ENCODE results near the gene SLC5A10.

Gene SLC5A10

GRCh38 chr17:18976201-18976600 lies 24.2 kb downstream of the SLC5A10 start:
- Histone ChIP-seq H3K4me3 (ENCODE audit: low read length) (no peak overlapping the region), H3K36me3 (ENCODE audit: insufficient read depth, low read length) (peaks cover 70% of the 10 kb centered on the region), H3K9me3 (ENCODE audit: insufficient read depth, low read depth, low read length) (no peaks in the 10 kb centered on the region), H3K9ac (ENCODE audit: low read depth, low read length) (no peak overlapping the region), H3K27me3 (ENCODE audit: insufficient read depth, low read length) (no peaks in the 10 kb centered on the region), H3K27ac (ENCODE audit: low read depth, low read length) (no peak overlapping the region), H3K4me1 (ENCODE audit: insufficient read depth, low read length) (no peaks in the 10 kb centered on the region)
- 88% methylated on average over 4 of the region's 4 CpGs for WGBS

DNA sequence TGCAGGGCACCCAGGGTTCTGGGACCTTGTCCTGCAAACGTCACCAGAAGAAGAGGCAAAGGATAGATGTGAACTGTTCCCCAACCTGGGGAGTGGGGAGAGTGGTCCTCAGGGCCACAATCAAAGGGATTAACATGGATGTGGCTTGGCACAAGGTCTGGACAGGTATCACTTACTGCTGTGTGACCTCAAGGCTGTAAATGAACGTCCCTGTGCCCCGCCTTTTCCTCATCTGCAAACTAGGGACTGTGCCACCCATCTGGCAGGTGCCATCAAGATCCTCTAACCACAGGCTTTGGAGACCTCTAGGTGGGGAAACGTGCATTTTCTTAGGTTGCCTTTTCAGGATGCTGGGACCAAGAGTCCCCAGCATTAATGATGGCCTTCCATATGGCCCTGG lies 25.1 kb downstream of the SLC5A10 start:
- Histone ChIP-seq H3K9me3 (ENCODE audit: insufficient read depth, low read depth, low read length) (no peaks in the 10 kb centered on the region), H3K4me1 (ENCODE audit: insufficient read depth, low read length) (peaks cover 3% of the 10 kb centered on the region; the same call in 1 of the 2 replicates), H3K4me3 (ENCODE audit: low read length) (no peak overlapping the region), H3K27ac (ENCODE audit: low read depth, low read length) (no peak overlapping the region), H3K36me3 (ENCODE audit: insufficient read depth, low read length) (peaks cover 62% of the 10 kb centered on the region), H3K27me3 (ENCODE audit: insufficient read depth, low read length) (no peaks in the 10 kb centered on the region), H3K9ac (ENCODE audit: low read depth, low read length) (no peak overlapping the region)
- 95% methylated on average over 4 of the region's 4 CpGs for WGBS

- WGBS: 97% methylated on average over 19 of the region's 19 CpGs
These were observed 25.7 kb downstream of the SLC5A10 start for GRCh38 chr17:18977646-18978045.

DNA sequence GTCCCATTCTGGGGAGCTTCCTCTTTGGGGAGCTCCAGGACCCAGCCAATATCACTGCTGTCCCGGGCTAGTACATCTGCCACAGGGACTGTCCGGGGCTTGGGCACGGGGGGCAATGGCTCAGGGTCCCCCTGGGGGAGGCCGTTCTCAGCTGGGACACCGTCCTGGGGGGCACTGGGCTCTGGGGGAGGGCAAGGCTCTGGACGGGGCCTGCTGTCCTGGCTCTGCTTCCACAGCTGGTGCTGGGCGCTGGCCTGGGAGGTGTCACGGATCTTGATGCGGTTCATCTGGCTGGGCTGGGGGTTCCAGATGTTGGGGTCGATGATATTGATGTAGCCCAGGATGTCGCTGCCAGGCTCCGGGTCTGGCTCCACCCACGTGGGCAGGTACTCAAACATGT lies 26.1 kb downstream of the SLC5A10 start:
- Histone ChIP-seq H3K9ac (ENCODE audit: low read depth, low read length) (no peak overlapping the region), H3K27ac (ENCODE audit: low read depth, low read length) (no peak overlapping the region), H3K4me1 (ENCODE audit: insufficient read depth, low read length) (peaks cover 3% of the 10 kb centered on the region; the same call in 1 of the 2 replicates), H3K27me3 (ENCODE audit: insufficient read depth, low read length) (no peaks in the 10 kb centered on the region), H3K36me3 (ENCODE audit: insufficient read depth, low read length) (peaks cover 55% of the 10 kb centered on the region), H3K9me3 (ENCODE audit: insufficient read depth, low read depth, low read length) (no peaks in the 10 kb centered on the region), H3K4me3 (ENCODE audit: low read length) (no peak overlapping the region)
- 93% methylated on average over 13 of the region's 13 CpGs for WGBS

More at GRCh38 chr17:18977646-18978045, 25.7 kb downstream of the SLC5A10 start:
- Histone ChIP-seq H3K9me3 (ENCODE audit: insufficient read depth, low read depth, low read length) (no peaks in the 10 kb centered on the region), H3K4me3 (ENCODE audit: low read length) (no peak overlapping the region), H3K36me3 (ENCODE audit: insufficient read depth, low read length) (peaks cover 59% of the 10 kb centered on the region), H3K9ac (ENCODE audit: low read depth, low read length) (no peak overlapping the region), H3K27me3 (ENCODE audit: insufficient read depth, low read length) (no peaks in the 10 kb centered on the region), H3K27ac (ENCODE audit: low read depth, low read length) (no peak overlapping the region), H3K4me1 (ENCODE audit: insufficient read depth, low read length) (peaks cover 3% of the 10 kb centered on the region; the same call in 1 of the 2 replicates)

DNA sequence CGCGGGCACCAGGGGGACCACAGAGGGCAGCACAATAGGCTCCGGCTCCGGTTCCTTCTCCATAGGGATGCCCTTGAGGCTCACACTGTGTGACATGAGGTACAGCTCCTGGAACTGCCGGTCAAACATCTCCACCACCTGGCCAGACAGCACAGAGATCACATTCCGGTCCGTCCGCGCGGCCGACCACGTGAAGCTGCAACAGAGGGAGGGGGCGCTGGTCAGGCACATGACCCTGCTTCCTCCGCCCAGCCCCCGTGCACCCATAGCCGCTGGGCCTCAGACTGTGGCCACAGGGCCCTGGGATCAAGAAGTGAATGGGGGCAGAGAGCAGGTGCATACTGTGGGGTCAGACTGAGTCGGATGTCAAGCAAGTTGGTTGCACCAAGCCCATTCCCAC lies 26.7 kb downstream of the SLC5A10 start:
- no peaks in the 10 kb centered on the region for H3K27me3 ChIP-seq (ENCODE audit: insufficient read depth, low read length)
- H3K27ac ChIP-seq (ENCODE audit: low read depth, low read length): no peak overlapping the region
- H3K9ac ChIP-seq (ENCODE audit: low read depth, low read length): no peak overlapping the region
- H3K9me3 ChIP-seq (ENCODE audit: insufficient read depth, low read depth, low read length): no peaks in the 10 kb centered on the region
- no peak overlapping the region for H3K4me3 ChIP-seq (ENCODE audit: low read length)
- peaks cover 53% of the 10 kb centered on the region for H3K36me3 ChIP-seq (ENCODE audit: insufficient read depth, low read length)
- WGBS: 96% methylated on average over 17 of the region's 17 CpGs
- H3K4me1 ChIP-seq (ENCODE audit: insufficient read depth, low read length): peaks cover 3% of the 10 kb centered on the region; the same call in 1 of the 2 replicates

GRCh38 chr17:18980682-18981334 lies 28.8 kb downstream of the SLC5A10 start:
- H3K9me3 ChIP-seq (ENCODE audit: insufficient read depth, low read depth, low read length): no peaks in the 10 kb centered on the region
- H3K4me3 ChIP-seq (ENCODE audit: low read length): no peak overlapping the region
- H3K27me3 ChIP-seq (ENCODE audit: insufficient read depth, low read length): no peaks in the 10 kb centered on the region
- H3K4me1 ChIP-seq (ENCODE audit: insufficient read depth, low read length): peaks cover 3% of the 10 kb centered on the region; the same call in 1 of the 2 replicates
- 83% methylated on average over 13 of the region's 13 CpGs for WGBS
- H3K36me3 ChIP-seq (ENCODE audit: insufficient read depth, low read length): peaks cover 60% of the 10 kb centered on the region
- no peak overlapping the region for H3K9ac ChIP-seq (ENCODE audit: low read depth, low read length)
- H3K27ac ChIP-seq (ENCODE audit: low read depth, low read length): no peak overlapping the region

DNA sequence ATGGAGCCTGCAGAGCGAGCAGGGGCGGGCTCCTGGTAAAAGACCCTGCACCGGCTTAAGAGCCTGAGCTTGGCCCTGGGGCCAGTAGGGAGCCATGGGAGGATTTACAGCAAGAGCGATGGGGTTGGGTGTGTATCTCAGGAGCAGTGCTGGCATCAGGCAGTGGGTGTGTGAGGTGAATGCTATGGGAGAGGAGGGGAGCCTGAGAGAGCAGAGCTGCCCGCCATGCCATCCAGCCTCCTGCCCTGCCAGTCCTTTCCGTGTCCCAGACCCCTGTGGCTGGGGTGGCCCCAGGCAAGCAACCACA lies 29.3 kb downstream of the SLC5A10 start:
- Histone ChIP-seq H3K36me3 (ENCODE audit: insufficient read depth, low read length) (peaks cover 62% of the 10 kb centered on the region), H3K27me3 (ENCODE audit: insufficient read depth, low read length) (no peaks in the 10 kb centered on the region), H3K4me3 (ENCODE audit: low read length) (no peak overlapping the region), H3K27ac (ENCODE audit: low read depth, low read length) (0 out of 2 replicates have a peak overlapping the region, but pooled peaks have one; percentile 3), H3K4me1 (ENCODE audit: insufficient read depth, low read length) (peaks cover 3% of the 10 kb centered on the region; the same call in 1 of the 2 replicates), H3K9ac (ENCODE audit: low read depth, low read length) (no peak overlapping the region), H3K9me3 (ENCODE audit: insufficient read depth, low read depth, low read length) (no peaks in the 10 kb centered on the region)
- 77% methylated on average over 6 of the region's 6 CpGs for WGBS

DNA sequence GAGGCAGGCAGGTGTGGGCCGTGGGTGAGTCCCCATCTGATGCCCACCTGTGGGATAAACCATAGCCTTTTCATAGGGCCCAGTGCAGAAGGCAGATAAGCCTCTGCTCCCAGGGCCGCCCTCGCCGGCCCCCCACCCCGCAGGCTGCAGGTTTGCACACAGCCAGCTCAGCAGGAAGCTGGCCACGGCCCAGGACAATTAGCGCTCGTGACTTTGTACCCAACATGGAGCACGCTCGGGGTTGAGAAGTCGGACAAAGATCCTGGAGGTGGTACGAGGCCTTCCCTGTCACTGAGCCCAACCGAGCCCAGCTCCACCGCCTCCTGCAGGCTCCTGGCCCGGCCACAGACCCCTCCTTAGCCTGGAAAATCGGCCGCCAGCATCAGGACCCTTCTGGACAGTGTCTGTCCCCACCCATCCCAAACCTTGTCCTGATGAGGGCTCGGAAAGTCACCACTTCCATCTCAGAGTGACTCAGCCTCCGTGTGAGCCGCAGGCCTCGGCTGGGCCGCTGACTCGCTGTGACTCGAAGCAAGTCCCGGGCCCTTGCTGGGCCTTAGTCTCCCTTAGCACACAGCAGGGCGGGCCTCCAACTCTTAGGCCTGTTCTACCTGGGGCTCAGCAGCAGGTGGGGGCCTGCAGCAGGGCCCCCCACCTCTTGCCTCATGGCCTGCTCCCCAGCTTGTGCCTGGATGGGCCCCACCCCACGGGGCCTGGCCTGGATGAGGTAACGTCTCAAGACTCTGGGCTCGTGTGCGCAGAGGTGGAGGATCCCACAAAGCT lies 29.9 kb downstream of the SLC5A10 start:
- Histone ChIP-seq H3K4me1 (ENCODE audit: insufficient read depth, low read length) (peaks cover 3% of the 10 kb centered on the region; the same call in 1 of the 2 replicates), H3K9ac (ENCODE audit: low read depth, low read length) (0 out of 2 replicates have a peak overlapping the region, but pooled peaks have one; percentile 43), H3K36me3 (ENCODE audit: insufficient read depth, low read length) (peaks cover 62% of the 10 kb centered on the region), H3K27ac (ENCODE audit: low read depth, low read length) (0 out of 2 replicates have a peak overlapping the region, but pooled peaks have one; percentile 3), H3K27me3 (ENCODE audit: insufficient read depth, low read length) (no peaks in the 10 kb centered on the region), H3K9me3 (ENCODE audit: insufficient read depth, low read depth, low read length) (no peaks in the 10 kb centered on the region), H3K4me3 (ENCODE audit: low read length) (no peak overlapping the region)
- WGBS: 79% methylated on average over 30 of the region's 30 CpGs

GRCh38 chr17:18984273-18985114 lies 32.5 kb downstream of the SLC5A10 start:
- H3K9ac ChIP-seq (ENCODE audit: low read depth, low read length): no peak overlapping the region
- peaks cover 51% of the 10 kb centered on the region for H3K36me3 ChIP-seq (ENCODE audit: insufficient read depth, low read length)
- H3K27ac ChIP-seq (ENCODE audit: low read depth, low read length): no peak overlapping the region
- 95% methylated on average over 20 of the region's 21 CpGs for WGBS
- H3K9me3 ChIP-seq (ENCODE audit: insufficient read depth, low read depth, low read length): no peaks in the 10 kb centered on the region
- H3K27me3 ChIP-seq (ENCODE audit: insufficient read depth, low read length): no peaks in the 10 kb centered on the region
- H3K4me3 ChIP-seq (ENCODE audit: low read length): no peak overlapping the region
- peaks cover 3% of the 10 kb centered on the region; the same call in 1 of the 2 replicates for H3K4me1 ChIP-seq (ENCODE audit: insufficient read depth, low read length)

DNA sequence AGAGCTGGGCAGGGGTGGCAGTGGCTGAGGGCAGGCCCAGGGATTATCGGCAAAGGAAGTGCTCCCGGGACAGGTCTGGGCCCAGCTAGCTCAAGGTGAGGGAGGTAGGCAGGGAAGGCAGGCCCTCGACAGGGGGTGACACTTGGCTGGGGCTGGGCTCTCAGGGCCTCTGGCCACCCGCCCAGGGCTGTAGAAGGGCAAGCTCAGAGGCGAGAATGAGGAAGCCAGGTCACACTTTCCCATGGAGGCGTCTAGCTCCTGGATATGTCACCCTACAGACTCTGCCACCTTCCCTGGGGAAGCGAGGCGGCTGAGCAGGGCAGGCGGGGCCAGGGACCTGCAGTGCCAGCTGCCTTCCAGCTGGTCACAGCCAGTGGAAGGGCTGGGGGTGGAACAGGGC lies 33.5 kb downstream of the SLC5A10 start:
- no peak overlapping the region for H3K4me3 ChIP-seq (ENCODE audit: low read length)
- no peak overlapping the region for H3K9ac ChIP-seq (ENCODE audit: low read depth, low read length)
- no peak overlapping the region for H3K27ac ChIP-seq (ENCODE audit: low read depth, low read length)
- peaks cover 3% of the 10 kb centered on the region; the same call in 1 of the 2 replicates for H3K4me1 ChIP-seq (ENCODE audit: insufficient read depth, low read length)
- H3K9me3 ChIP-seq (ENCODE audit: insufficient read depth, low read depth, low read length): no peaks in the 10 kb centered on the region
- no peaks in the 10 kb centered on the region for H3K27me3 ChIP-seq (ENCODE audit: insufficient read depth, low read length)
- WGBS: 96% methylated on average over 9 of the region's 9 CpGs
- peaks cover 47% of the 10 kb centered on the region for H3K36me3 ChIP-seq (ENCODE audit: insufficient read depth, low read length)

All from HUES64 (cell line).